GM18909 (cell line): Measurements from ENCODE around the gene SLC22A7.

Experiments used
- ATAC-seq: cut with Tn5 transposase; IDR thresholded peaks from one replicate; pipeline ENCODE4 v1.9.1; 2021; ENCODE audit warnings: mild to moderate bottlenecking; ENCODE audit not compliant: unreplicated experiment, poor library complexity

Gene SLC22A7

GRCh38 chr6:43282060-43282459 lies 16.0 kb upstream of the SLC22A7 start:
- ATAC-seq: no peak

- ATAC-seq: no peak
Measured at GRCh38 chr6:43282636-43283513, 15.2 kb upstream of the SLC22A7 start.

DNA sequence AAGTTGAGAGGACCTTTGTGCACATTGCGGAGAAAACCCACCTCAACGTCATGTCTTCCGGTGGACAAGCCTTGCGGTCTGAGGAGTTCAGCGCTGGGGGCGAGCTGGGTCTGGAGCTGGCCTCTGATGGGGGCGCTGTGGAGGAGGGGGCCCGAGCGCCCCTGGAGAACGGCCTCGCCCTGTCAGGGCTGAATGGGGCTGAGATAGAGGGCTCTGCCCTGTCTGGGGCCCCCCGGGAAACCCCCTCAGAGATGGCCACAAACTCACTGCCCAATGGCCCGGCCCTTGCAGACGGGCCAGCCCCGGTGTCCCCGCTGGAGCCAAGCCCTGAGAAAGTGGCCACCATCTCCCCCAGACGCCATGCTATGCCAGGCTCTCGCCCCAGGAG lies 14.6 kb upstream of the SLC22A7 start:
- no peak for ATAC-seq

- ATAC-seq: no peak
Measured at GRCh38 chr6:43283905-43284304, 14.2 kb upstream of the SLC22A7 start.

DNA sequence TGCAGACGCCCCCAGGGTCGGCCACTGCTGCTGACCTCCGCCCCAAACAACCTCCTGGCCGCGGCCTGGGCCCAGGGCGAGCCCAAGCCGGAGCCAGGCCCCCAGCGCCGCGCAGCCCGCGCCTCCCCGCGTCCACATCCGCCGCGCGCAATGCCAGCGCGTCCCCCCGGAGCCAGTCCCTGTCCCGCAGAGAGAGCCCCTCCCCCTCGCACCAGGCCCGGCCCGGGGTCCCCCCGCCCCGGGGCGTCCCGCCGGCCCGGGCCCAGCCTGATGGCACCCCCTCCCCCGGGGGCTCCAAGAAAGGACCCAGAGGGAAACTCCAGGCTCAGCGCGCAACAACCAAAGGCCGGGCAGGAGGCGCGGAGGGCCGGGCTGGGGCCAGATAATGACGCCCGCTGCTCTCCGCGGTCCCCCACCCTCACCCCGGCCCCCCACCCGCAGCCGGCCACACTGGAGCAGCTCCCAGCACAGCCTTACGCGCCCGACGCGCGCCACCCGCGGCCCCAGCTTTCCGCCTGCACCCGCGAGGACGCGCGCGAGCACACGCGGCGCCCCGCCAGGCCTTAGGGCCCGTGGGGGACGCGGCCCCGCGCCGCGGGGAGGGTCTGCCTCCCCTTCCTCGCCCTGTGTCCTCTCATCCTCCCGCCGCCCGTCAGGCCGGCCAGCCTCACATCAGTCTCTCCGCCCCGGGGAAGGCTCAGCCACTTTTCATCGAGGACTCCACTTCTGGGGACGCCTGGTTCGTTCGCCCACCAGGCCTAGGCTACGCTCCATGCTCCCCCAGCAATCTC lies 12.9 kb upstream of the SLC22A7 start:
- no peak for ATAC-seq

GRCh38 chr6:43285832-43286231 lies 12.2 kb upstream of the SLC22A7 start:
- no peak for ATAC-seq

DNA sequence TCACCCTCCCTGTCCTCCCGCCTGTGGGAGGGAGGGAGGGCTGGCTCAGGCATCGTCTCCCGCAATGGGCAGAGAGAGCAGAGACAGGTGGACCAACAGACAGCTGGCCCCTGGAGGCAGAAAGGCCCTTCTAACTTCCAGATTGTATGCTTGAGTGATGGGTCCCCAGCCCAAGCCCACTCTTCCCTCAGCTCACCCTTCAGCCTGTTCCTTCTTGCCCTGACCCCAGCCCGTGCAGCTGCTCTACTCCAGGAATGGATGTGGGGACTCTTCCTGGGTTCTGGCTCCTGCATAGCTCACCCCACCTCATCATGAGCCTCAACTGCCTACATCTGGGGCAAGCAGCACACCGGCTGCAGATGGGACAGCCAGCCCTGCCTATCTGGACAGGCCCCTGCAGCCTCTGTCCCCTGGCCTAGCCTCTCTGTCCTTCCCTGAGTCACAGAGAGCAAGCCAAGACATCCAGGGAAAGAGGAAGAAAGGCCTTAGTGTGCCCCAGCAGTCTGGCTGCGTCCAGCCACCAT lies 11.5 kb upstream of the SLC22A7 start:
- ATAC-seq: no peak

DNA sequence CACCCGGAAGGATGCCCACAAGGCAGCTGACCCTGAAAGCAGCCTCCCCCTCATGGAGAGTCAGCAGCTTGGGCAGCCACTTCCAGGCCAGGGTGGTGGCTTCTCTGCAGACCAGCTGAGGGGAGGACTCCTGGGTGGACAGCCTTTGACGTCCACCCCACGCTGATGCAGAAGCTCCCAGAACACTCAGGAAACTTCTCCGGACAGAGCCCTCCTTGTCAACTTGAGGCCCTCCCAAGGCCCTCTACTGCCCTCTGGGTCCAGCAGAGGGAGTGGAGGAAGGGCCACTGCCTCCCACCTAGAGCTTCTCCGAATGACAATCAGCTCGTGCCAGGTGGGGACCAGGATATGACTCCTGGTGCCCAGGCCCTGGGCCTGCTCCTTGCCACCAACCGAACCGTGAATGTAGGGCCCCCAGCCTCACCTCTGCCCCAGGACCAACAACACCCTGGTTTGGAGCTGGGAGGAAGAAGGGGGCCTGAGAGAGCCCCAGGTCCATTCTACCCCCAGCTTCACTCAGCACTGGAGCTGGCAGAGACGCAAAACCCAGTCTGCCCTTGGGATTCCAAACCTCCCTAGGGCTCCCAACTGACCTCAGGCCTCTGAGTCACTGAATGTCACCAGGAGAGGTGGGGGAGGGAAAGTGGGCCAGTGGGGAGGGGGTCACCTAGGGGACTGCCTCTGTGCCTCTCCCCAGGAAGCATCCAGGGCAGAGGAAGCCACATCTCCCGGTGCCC lies 10.9 kb upstream of the SLC22A7 start:
- ATAC-seq: no peak

DNA sequence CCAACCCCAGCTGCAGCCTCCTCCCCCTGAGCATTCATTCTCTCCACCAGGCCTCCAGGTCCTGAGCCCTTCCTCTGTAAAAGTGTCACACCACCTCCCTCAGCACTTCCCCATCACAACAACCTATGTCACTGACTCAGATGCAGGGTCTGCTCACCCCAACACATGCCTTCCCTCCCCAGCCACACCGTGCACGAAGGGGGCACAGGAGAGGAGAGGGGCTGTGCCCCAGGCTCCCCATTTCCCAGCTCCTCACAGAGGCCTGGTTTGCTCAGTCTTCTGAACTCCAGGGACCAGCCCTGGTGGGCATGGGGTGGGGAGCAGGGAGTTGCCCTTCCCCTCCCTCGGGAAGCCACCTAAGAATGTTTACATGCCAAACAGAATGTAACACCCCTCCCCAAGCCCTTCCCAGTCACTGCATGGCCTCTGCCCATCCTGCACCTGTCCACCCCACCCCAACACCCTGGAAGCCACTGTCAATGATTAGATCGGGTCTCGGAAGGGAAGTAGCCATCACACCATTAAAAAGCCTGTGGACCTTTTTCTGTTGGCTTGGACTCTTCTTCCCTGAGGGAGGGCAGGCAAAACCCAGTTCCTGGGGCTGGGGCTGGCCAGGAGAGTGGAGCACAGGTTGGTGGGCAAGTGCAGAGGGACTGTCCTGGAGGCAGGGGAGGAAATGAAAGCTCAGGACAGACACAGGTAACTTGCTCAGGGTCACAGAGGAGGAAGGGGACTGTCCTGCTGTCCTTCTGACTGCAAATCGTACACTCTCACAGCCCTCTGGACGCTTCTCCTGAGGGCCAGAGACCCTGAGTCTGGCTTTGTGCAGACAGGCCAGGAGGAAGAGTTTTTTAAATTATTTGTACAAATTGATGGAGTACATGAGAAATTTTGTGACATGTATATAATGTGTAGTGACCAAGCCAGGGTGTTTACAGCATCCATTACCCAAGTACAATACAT lies 10.1 kb upstream of the SLC22A7 start:
- no peak for ATAC-seq

DNA sequence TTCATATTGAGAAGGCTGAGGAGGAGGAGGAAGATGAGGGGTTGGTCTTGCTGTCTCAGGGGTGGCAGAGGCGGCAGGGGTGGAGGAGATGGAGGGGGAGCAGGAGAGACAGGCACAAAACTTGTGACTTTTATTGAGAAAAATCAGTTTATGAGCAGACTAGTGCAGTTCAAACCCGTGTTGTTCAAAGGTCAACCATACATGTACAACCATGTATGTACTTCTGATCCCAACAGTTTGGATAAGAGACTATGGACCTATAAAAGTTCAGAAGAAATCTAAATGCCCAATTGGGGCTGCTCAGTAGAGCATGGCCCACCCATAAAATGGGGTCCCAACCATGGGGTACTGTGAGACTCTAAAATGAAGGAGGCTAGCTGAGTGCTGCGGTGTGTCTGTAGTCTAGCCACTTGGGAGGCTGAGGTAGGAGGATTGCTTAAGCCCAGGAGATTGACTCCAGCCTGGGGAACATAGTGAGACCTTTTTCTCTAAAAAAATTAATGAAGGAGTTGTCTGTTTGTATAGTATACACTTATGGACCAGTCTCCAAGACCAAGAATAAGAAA lies 7.6 kb upstream of the SLC22A7 start:
- no peak for ATAC-seq

GRCh38 chr6:43290905-43291355 lies 7.1 kb upstream of the SLC22A7 start:
- ATAC-seq: no peak

- ATAC-seq: no peak
Measured at GRCh38 chr6:43291708-43292107, 6.4 kb upstream of the SLC22A7 start.

DNA sequence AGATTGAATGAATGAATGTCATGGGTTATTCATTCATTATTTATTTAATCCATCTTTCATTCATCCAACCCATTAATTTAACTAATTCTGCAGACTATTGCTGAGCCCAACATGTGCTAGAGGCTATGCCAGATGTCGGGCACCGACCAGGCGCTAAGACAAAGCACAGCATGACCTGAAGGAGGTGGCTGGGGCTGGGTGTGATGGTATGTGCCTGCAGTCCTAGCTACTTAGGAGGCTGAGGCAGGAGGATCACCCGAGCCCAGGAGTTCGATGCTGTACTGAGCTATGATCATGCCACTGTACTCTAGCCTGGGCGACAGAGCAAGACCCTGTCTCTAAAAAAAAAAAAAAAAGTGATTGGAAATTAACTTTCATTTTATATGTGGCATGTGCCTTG lies 5.7 kb upstream of the SLC22A7 start:
- ATAC-seq: no peak

DNA sequence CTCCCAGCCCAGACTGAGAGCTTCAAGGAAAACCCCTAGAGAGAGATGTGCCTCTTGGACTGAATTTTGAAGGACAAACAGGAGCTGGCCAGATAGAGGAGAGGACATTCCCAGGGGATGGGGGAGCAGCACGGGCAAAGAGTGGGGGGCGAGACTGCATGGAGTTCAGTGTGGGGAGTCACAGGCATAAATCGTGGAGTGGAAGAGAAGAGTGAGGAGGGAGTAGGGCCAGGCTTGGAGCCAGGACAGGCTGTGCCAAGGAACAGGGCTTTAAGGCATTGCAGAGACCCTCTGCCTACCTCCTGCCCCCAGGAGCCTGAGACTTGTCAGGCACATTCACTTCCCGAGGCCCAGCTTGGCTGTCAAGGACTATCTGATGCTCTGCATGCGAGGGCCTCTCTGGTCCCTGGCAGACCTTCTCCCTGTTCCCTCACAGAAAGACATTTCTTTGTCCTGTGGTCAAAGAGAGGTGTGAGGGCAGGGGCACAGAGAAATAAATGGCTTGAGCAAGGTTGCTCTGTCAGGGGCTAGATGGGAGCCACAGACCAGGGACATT lies 5.2 kb upstream of the SLC22A7 start:
- ATAC-seq: no peak

- ATAC-seq: no peak
Measured at GRCh38 chr6:43293698-43294097, 4.4 kb upstream of the SLC22A7 start.

- no peak for ATAC-seq
Measured at GRCh38 chr6:43294536-43294935, 3.5 kb upstream of the SLC22A7 start.

GRCh38 chr6:43295456-43295855 lies 2.6 kb upstream of the SLC22A7 start:
- no peak for ATAC-seq

GRCh38 chr6:43296780-43297497 lies 1.1 kb upstream of the SLC22A7 start:
- no peak for ATAC-seq
